Superior temporal gyrus (tissue), 1 donor: ENCODE data around the gene ZBBX.
A peak's percentile ranks its signal among the peaks of the same experiment; 100 is the strongest.
"Not testable (repeated sequence)": the region's sequence is repeated elsewhere in the genome, so short reads cannot be mapped to it uniquely, and the experiment has no call there.

Experiments
- DNase-seq: peaks from one replicate; pipeline ENCODE4 v3.0.0-alpha.2; 2016; ENCODE audit errors: extremely low spot score

Gene ZBBX

GRCh38 chr3:167380004-167380689, at the start of gene ZBBX:
Gene ZBBX, minus strand, starts transcription at chr3:167380297. Its CDS starts 7,396 bp downstream, at chr3:167372901.
- DNase-seq: peak; percentile 96

GRCh38 chr3:167426962-167427361, 46.9 kb upstream of the ZBBX start:
- DNase-seq: not testable (repeated sequence)

- not testable (repeated sequence) for DNase-seq
These were observed 42.3 kb upstream of the ZBBX start for GRCh38 chr3:167422396-167422795.

GRCh38 chr3:167409611-167410010, 29.5 kb upstream of the ZBBX start:
- DNase-seq: no peak

- peak; percentile 90 for DNase-seq
These were observed 26.9 kb upstream of the ZBBX start for GRCh38 chr3:167406876-167407492.

GRCh38 chr3:167397826-167398225, 17.7 kb upstream of the ZBBX start:
- no peak for DNase-seq

GRCh38 chr3:167396075-167396474, 16.0 kb upstream of the ZBBX start:
- DNase-seq: no peak

GRCh38 chr3:167394003-167394402, 13.9 kb upstream of the ZBBX start:
- DNase-seq: peak; percentile 61

- no peak for DNase-seq
These were observed 2.1 kb upstream of the ZBBX start for GRCh38 chr3:167382155-167382554.

- DNase-seq: no peak
These were observed 4.6 kb downstream of the ZBBX start for GRCh38 chr3:167375478-167375877.

GRCh38 chr3:167372138-167372537, 8.0 kb downstream of the ZBBX start:
- no peak for DNase-seq

- no peak for DNase-seq
These were observed 18.1 kb downstream of the ZBBX start for GRCh38 chr3:167361948-167362347.

GRCh38 chr3:167361306-167361705, 18.8 kb downstream of the ZBBX start:
- peak; percentile 61 for DNase-seq

- DNase-seq: no peak
These were observed 24.7 kb downstream of the ZBBX start for GRCh38 chr3:167355446-167355845.

- no peak for DNase-seq
These were observed 25.3 kb downstream of the ZBBX start for GRCh38 chr3:167354751-167355150.

- peak; percentile 61 for DNase-seq
These were observed 29.7 kb downstream of the ZBBX start for GRCh38 chr3:167350245-167350862.

GRCh38 chr3:167346171-167346570, 33.9 kb downstream of the ZBBX start:
- DNase-seq: no peak

- no peak for DNase-seq
These were observed 48.9 kb downstream of the ZBBX start for GRCh38 chr3:167330993-167331785.

GRCh38 chr3:167323572-167323971, 56.5 kb downstream of the ZBBX start:
- no peak for DNase-seq

GRCh38 chr3:167318996-167319615, 61.0 kb downstream of the ZBBX start:
- no peak for DNase-seq

- no peak for DNase-seq
These were observed 61.8 kb downstream of the ZBBX start for GRCh38 chr3:167318306-167318705.

GRCh38 chr3:167306319-167306718, 73.8 kb downstream of the ZBBX start:
- DNase-seq: no peak
